ENCODE data around the gene RHBDD3.

The RHBDD3 gene

GRCh38 chr22:29306175-29306834 is 38.5 kb upstream of the RHBDD3 start, which contains the start of gene GAS2L1:
TSS of gene GAS2L1 (plus strand) at chr22:29306650. CDS start at chr22:29308106, 1,456 bp downstream.
- in situ Hi-C loops (cut with MboI; ENCODE audit: low sequenced_read_pairs), result no loop called here

- in situ Hi-C loops (cut with MboI; ENCODE audit: low sequenced_read_pairs), result no loop called here
These were observed 38.0 kb upstream of the RHBDD3 start for GRCh38 chr22:29305836-29306174.

GRCh38 chr22:29302681-29303465 is 35.1 kb upstream of the RHBDD3 start:
- in situ Hi-C loops (cut with MboI; ENCODE audit: low sequenced_read_pairs), result no loop called here

- in situ Hi-C loops (cut with MboI; ENCODE audit: low sequenced_read_pairs), result no loop called here
These were observed 34.6 kb upstream of the RHBDD3 start for GRCh38 chr22:29302402-29302680.

GRCh38 chr22:29301716-29302401 is 34.1 kb upstream of the RHBDD3 start:
- in situ Hi-C loops (cut with MboI; ENCODE audit: low sequenced_read_pairs), result no loop called here

- in situ Hi-C loops (cut with MboI; ENCODE audit: low sequenced_read_pairs), result no loop called here
These were observed 33.2 kb upstream of the RHBDD3 start for GRCh38 chr22:29300807-29301601.

GRCh38 chr22:29300467-29300806 is 32.7 kb upstream of the RHBDD3 start:
- in situ Hi-C loops (cut with MboI; ENCODE audit: low sequenced_read_pairs), result no loop called here

- in situ Hi-C loops (cut with MboI; ENCODE audit: low sequenced_read_pairs), result no loop called here
These were observed 31.5 kb upstream of the RHBDD3 start for GRCh38 chr22:29299136-29299900.

- in situ Hi-C loops (cut with MboI; ENCODE audit: low sequenced_read_pairs), result no loop called here
These were observed 30.9 kb upstream of the RHBDD3 start for GRCh38 chr22:29298641-29299040.

GRCh38 chr22:29292379-29292778 is 24.6 kb upstream of the RHBDD3 start:
- in situ Hi-C loops (cut with MboI; ENCODE audit: low sequenced_read_pairs), result no loop called here

- in situ Hi-C loops (cut with MboI; ENCODE audit: low sequenced_read_pairs), result no loop called here
These were observed 23.4 kb upstream of the RHBDD3 start for GRCh38 chr22:29291215-29291614.

- in situ Hi-C loops (cut with MboI; ENCODE audit: low sequenced_read_pairs), result no loop called here
These were observed 22.3 kb upstream of the RHBDD3 start for GRCh38 chr22:29290061-29290460.

- in situ Hi-C loops (cut with MboI; ENCODE audit: low sequenced_read_pairs), result no loop called here
These were observed 21.1 kb upstream of the RHBDD3 start for GRCh38 chr22:29288837-29289236.

GRCh38 chr22:29284196-29284595 is 16.4 kb upstream of the RHBDD3 start:
- in situ Hi-C loops (cut with MboI; ENCODE audit: low sequenced_read_pairs), result no loop called here

- in situ Hi-C loops (cut with MboI; ENCODE audit: low sequenced_read_pairs), result no loop called here
These were observed 10.1 kb upstream of the RHBDD3 start for GRCh38 chr22:29277927-29278326.

- in situ Hi-C loops (cut with MboI; ENCODE audit: low sequenced_read_pairs), result no loop called here
These were observed 8.2 kb upstream of the RHBDD3 start for GRCh38 chr22:29275819-29276565.

GRCh38 chr22:29275167-29275566 is 7.4 kb upstream of the RHBDD3 start:
- in situ Hi-C loops (cut with MboI; ENCODE audit: low sequenced_read_pairs), result no loop called here

- in situ Hi-C loops (cut with MboI; ENCODE audit: low sequenced_read_pairs), result no loop called here
These were observed 4.8 kb upstream of the RHBDD3 start for GRCh38 chr22:29272624-29273023.

- in situ Hi-C loops (cut with MboI; ENCODE audit: low sequenced_read_pairs), result no loop called here
These were observed 2.9 kb upstream of the RHBDD3 start for GRCh38 chr22:29270475-29271271.

Data from hTERT RPE-1 (cell line).